ENCODE data around the gene SEL1L.
"Not testable (repeated sequence)": the region's sequence is repeated elsewhere in the genome, so short reads cannot be mapped to it uniquely, and the experiment has no call there.

SEL1L gene

GRCh38 chr14:81450100-81450531 is 83.5 kb downstream of the SEL1L start:
- DNase-seq (ENCODE audit: insufficient read length, low spot score) (no peak), FAIRE-seq (no peak)

- FAIRE-seq (no peak), DNase-seq (ENCODE audit: insufficient read length, low spot score) (no peak)
These were observed 84.1 kb downstream of the SEL1L start for GRCh38 chr14:81449576-81449975.

DNA sequence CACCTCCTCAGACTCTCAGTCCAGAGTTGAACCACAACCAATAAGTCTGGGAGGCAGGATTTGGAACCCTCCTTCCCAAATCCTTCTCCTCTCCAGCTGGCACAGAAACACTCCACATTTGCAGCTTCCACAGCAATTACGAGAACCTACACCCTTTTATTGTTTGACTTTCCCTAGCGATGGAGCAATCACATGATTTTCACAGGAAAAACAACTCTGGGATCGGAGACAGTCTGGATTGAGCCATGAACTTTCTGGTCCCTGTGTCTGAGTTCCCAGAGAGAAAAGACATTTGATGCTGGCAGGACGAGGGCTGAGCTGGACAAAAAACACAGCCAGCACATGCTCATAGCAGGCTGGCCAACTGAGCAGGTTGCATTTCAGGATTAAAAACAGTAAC is 84.5 kb downstream of the SEL1L start:
- DNase-seq (ENCODE audit: insufficient read length, low spot score) (no peak), FAIRE-seq (no peak)

GRCh38 chr14:81447021-81447764 is 86.5 kb downstream of the SEL1L start:
- DNase-seq (ENCODE audit: insufficient read length, low spot score) (no peak), FAIRE-seq (no peak)

DNA sequence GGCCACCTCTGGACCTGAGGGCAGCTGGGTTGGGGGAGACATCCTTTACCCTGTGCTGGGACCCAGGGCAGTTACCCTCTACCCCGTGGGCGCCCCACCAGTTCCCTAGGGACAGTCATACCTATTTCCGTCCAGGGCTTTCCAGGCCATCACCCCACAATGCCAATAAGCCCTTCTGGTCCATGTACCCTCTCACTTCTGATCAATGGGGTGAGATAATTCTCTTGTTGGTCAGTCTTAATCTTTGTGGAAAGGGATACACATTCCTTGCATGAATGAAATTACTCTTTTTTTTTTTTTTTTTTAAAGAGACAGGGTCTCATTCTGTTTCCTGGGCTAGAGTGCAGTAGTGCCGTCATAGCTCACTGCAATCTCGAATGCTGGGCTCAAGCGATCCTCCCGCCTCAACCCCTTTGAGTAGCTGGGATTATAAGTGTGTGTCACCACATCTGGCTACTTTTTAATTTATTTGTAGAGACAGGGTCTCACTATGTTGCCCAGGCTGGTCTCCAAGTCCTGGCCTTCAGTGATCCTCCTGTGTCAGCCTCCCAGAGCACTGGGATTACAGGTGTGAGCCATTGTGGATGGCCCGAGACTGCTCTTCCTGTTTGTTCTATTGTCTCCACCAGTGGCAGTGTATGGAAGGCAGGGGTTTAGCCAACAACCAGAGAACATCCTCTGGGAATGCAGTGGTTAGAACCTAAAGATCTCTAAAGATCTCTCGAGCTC is 87.2 kb downstream of the SEL1L start:
- no peak for FAIRE-seq
- no peak for DNase-seq (ENCODE audit: insufficient read length, low spot score)

GRCh38 chr14:81441626-81442134 is 92.0 kb downstream of the SEL1L start:
- DNase-seq (ENCODE audit: insufficient read length, low spot score) (no peak), FAIRE-seq (no peak)

- FAIRE-seq (no peak), DNase-seq (ENCODE audit: insufficient read length, low spot score) (no peak)
These were observed 93.6 kb downstream of the SEL1L start for GRCh38 chr14:81440041-81440440.

DNA sequence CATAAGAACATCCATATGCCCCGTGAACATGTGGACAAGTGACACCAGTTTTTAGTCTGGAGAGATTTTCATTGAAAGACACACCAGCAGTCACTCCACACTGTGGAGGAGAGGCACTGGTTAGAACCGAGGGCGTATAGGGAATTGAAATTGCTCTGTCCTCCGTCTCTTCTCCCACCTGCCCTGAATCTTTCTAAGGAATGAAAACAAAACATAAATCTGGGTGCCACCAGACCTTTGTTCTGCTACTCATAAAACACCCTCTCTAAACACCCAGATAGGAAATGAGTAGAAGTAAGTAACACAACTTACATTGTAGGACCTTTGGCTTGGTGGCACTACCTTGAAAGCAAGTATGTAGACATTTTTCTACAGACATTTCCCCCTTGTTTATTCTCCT is 96.4 kb downstream of the SEL1L start:
- FAIRE-seq (no peak), DNase-seq (ENCODE audit: insufficient read length, low spot score) (no peak)

DNA sequence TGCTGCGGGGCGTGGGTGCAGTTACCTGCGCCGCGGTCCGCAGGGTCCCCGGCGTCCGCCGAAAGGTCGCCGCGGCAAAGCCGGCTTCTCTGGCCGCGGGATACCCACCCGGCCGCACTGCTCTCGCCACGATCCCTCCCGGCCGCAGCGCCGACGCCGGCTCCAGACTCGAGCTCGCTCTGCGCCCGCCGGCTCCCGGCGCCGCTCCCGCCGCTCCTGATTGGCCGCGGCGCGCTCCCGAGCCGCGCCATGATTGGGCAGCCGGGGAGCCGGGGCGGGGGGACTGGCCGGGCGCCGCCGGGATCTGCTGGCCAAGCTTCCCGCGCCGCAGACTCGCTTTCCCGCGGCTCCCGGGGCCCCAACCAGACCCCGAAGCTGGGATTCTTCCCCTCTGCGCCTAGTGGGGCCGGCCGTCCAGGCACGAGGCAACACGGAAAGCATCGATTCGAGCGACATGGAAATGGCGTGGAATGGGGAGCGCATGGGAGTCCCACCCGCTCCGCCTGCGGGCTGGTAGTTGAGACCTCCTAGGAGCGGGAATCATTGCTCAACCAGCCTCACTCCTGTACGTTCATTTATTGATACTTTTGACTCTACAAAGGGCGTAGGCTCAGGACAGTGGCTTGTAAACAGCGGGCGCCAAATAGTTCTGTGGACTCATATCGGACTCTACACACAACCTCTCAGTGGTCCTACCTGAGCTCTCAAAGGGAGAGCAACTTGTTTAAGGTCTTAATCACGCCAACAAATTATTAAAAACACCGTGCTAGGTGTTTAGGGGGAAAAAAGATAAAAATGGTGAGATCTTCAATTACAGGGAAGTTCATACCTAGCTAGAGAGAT is 97.1 kb downstream of the SEL1L start:
- DNase-seq (ENCODE audit: insufficient read length, low spot score) (peak; percentile 66), FAIRE-seq (no peak)

- DNase-seq (ENCODE audit: insufficient read length, low spot score) (peak; percentile 36), FAIRE-seq (no peak)
These were observed 98.0 kb downstream of the SEL1L start for GRCh38 chr14:81435391-81436295.

DNA sequence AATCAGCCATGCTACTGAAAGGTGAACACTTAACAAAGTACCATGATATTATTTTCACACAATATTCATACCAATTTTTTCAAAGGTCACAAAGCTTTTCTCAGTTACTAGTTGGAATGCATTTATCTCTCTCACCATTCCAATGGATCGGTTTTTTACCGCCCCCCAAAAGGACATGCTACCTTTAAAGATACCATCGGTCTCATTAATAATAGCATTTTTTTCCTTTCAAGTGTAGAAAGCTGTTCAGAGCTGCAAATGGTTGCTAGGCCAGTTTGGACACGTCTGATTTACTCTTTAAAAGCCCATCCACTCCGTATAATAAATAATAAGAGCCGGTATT is 98.6 kb downstream of the SEL1L start:
- DNase-seq (ENCODE audit: insufficient read length, low spot score) (no peak), FAIRE-seq (no peak)

GRCh38 chr14:81434230-81434629 is 99.4 kb downstream of the SEL1L start:
- FAIRE-seq (no peak), DNase-seq (ENCODE audit: insufficient read length, low spot score) (no peak)

GRCh38 chr14:81433378-81433777 is 100.3 kb downstream of the SEL1L start:
- FAIRE-seq (no peak), DNase-seq (ENCODE audit: insufficient read length, low spot score) (no peak)

DNA sequence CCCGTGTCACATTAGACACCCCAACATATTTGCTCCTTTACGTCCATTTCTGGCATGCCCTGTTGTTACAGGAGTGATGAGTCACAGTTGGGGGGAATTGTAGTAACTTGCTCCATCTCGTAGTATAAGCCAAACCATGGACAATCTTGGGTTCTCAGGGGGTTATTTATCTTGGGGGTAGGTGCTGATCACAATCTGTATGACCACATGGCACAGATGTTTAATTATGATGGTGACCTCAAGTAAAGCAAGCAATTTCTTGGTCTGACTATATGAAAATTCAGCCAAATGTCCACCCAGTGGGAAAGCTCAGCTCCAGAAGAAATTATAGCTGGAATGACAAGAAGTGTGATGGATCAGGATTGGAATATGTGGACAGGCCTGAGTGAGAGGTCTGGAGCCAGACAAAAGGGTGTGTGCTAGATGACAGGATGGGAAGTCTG is 101.4 kb downstream of the SEL1L start:
- FAIRE-seq (no peak), DNase-seq (ENCODE audit: insufficient read length, low spot score) (no peak)

DNA sequence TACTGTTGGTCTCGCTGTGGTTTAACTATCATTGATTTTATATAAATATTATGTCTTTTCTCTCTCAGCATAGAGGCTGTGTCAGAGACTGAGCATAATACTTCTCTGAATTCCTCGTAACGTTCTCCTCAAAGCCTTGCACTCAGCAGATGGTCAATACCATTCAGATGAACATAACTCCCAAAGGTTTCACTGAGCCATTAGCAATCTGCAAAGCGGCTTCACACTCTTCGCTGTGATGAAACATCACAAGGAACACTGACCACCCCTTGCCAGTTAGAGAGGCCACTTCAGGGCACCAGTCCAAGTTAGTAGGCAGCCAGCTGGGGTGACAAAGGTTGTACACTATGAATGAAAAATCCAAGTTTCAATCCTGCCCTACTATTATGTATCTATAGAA is 103.4 kb downstream of the SEL1L start:
- no peak for DNase-seq (ENCODE audit: insufficient read length, low spot score)
- no peak for FAIRE-seq

DNA sequence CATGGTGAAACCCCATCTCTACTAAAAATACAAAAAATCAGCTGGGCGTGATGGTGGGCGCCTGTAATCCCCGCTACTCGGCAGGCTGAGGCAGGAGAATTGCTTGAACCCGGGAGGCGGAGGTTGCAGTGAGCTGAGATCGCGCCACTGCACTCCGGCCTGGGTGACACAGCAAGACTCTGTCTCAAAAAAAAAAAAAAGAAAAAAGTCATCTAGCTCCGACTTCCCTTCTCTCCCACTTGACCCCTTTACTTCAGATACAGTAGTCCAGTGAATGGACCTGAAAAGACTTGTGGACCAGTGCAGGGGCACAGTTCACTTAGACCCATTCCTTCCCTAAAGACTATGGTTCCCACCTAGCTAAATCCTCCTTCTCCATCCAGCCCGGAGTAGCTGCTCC is 103.9 kb downstream of the SEL1L start:
- FAIRE-seq; DNase-seq (ENCODE audit: insufficient read length, low spot score): not testable (repeated sequence)

DNA sequence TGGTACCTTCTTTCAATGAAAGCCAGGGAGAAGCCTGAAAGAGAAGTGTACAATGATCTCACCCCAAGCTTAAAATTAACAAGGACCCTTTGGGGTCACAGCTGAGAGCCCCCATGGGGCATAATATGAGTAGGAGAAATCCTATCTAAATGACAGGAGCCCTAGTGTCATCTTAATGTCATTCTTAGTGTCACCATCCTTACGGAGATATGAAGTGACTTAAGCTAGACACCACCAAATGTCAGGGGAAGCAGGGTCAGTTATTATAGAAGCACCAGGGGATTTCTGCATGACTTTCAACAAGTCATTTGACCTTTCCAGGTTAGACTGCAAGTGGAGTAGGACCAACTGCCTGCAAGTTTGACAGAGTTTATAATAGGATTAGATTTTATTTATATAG is 104.6 kb downstream of the SEL1L start:
- DNase-seq (ENCODE audit: insufficient read length, low spot score) (no peak), FAIRE-seq (no peak)

DNA sequence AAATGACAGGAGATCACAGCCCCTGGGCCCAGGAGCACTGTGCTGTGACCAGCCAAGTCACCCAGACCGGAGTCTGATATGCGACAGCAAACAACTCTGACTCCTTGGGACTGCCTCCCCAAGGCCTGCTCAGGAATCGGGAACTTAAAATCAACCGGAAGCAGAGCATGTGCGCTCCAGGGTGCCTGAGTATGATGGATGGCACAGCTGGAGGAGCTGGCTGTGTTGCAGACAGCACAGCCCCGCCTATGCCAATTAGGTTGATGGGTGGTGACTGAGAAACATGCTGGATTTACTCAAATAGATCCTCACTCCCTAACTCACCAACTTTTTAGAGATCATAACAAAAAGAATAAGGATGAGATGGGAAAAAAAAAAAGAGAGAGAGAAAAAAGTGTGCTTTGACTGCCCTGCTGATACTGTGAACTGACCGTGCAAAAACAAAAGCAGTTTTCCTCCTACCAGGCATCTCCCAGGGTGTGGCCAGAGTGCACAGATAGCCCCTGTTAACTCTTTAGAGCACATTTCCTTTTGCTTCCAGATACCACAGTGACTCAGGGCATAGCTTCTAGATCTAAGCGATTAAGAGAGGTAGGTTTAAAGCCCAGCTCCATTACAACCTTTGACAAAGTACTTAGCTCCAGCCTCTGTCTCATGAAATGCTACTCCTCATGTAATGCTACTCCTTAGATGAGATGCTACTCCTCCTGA is 106.2 kb downstream of the SEL1L start:
- FAIRE-seq (no peak), DNase-seq (ENCODE audit: insufficient read length, low spot score) (no peak)

DNA sequence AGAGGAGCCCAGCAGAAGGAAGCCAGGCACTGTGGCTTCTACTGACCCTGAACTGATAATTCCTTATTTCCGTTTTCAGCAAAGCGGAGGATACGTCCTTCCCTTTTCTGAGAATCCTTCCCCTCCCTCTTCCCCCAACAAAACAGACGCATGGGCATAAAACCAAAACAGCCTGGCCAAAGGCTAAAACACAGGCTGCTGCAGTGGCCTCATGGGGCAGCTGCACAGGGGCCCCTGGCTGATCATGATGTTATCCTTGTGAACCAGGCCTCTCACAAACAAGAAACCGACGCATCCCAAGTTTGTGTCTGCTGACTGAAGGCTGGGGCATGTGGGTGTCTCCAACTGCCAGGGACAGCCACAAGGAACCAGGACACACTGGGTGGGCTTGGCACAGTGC is 110.1 kb downstream of the SEL1L start:
- no peak for DNase-seq (ENCODE audit: insufficient read length, low spot score)
- no peak for FAIRE-seq

Measured in GM19239 (cell line).